HepG2 (cell line): ENCODE measurements around the gene TCFL5. TPM values are rescaled to one million over a fixed set of nuclear protein-coding genes. Genes with fewer than 3 reads are reported as not detected.

Experiments
- ADNP ChIP-seq: sonication (generic); formaldehyde crosslinking; IDR thresholded peaks from 2 replicates; pipeline ENCODE4 v1.4.0; 2020; ENCODE audit warnings: missing genetic modification reagents
- AGO2 ChIP-seq: fragments of 200-400 bp; formaldehyde crosslinking; optimal IDR thresholded peaks from 2 replicates; pipeline ENCODE3; 2017; ENCODE audit warnings: mild to moderate bottlenecking, low read depth, low read length, moderate library complexity
- ARNTL ChIP-seq: sonication (generic); formaldehyde crosslinking; IDR thresholded peaks from 2 replicates; pipeline ENCODE4 v1.4.0; 2020; ENCODE audit warnings: mild to moderate bottlenecking, missing genetic modification reagents
- ATM ChIP-seq: fragments of 450-650 bp; IDR thresholded peaks from 2 replicates; pipeline ENCODE4 v1.7.1; 2017; ENCODE audit warnings: mild to moderate bottlenecking, borderline replicate concordance
- HIVEP1 ChIP-seq: sonication (generic); formaldehyde crosslinking; IDR thresholded peaks from 2 replicates; pipeline ENCODE4 v1.4.0; 2020; ENCODE audit warnings: mild to moderate bottlenecking, missing genetic modification reagents
- RELA ChIP-seq: sonication (generic); formaldehyde crosslinking; IDR thresholded peaks from 2 replicates; pipeline ENCODE4 v1.4.0; 2020; ENCODE audit warnings: missing genetic modification reagents
- SIX4 ChIP-seq: sonication (generic); formaldehyde crosslinking; IDR thresholded peaks from 2 replicates; pipeline ENCODE4 v1.4.0; 2020; ENCODE audit warnings: missing genetic modification reagents
- SKI ChIP-seq: fragments of 450-650 bp; IDR thresholded peaks from one replicate; pipeline ENCODE4 v1.6.1; 2018; ENCODE audit warnings: mild to moderate bottlenecking; ENCODE audit not compliant: partially characterized antibody
- SOX13 ChIP-seq, 3 experiments: fragments of 450-650 bp in 1 of 3; sonication (generic) in 1 of 3; formaldehyde crosslinking in 1 of 3; IDR thresholded peaks in 2 of 3; conservative IDR thresholded peaks in 1 of 3; 2 replicates each; pipeline versions ENCODE4 v1.5.0 to v1.6.1; 2016 to 2020; ENCODE audit warnings: antibody characterized with exemption in 1 of 3, mild to moderate bottlenecking in 1 of 3, missing compliant biosample characterization in 1 of 3, missing genetic modification reagents in 1 of 3, moderate library complexity in 1 of 3
- TAF15 ChIP-seq: fragments of 200-400 bp; formaldehyde crosslinking; IDR thresholded peaks from one replicate; pipeline ENCODE4 v1.6.1; 2018; ENCODE audit warnings: mild to moderate bottlenecking, low read depth, low read length; ENCODE audit not compliant: poor library complexity, severe bottlenecking
- XRCC5 ChIP-seq: fragments of 200-400 bp; formaldehyde crosslinking; optimal IDR thresholded peaks from 2 replicates; pipeline ENCODE3; 2017; ENCODE audit warnings: mild to moderate bottlenecking, low read length
- ZNF17 ChIP-seq: sonication (generic); formaldehyde crosslinking; IDR thresholded peaks from 2 replicates; pipeline ENCODE4 v1.5.0; 2020; ENCODE audit warnings: mild to moderate bottlenecking, missing genetic modification reagents
- ZNF264 ChIP-seq: sonication (generic); formaldehyde crosslinking; IDR thresholded peaks from 2 replicates; pipeline ENCODE4 v1.4.0; 2020; ENCODE audit warnings: missing genetic modification reagents
- ZNF326 ChIP-seq: sonication (generic); formaldehyde crosslinking; IDR thresholded peaks from 2 replicates; pipeline ENCODE4 v1.4.0; 2020; ENCODE audit warnings: missing genetic modification reagents, borderline replicate concordance
- ZNF333 ChIP-seq: sonication (generic); formaldehyde crosslinking; IDR thresholded peaks from 2 replicates; pipeline ENCODE4 v1.4.0; 2020; ENCODE audit warnings: mild to moderate bottlenecking, missing genetic modification reagents, borderline replicate concordance
- ZNF432 ChIP-seq: sonication (generic); formaldehyde crosslinking; IDR thresholded peaks from 2 replicates; pipeline ENCODE4 v1.5.0; 2020; ENCODE audit warnings: missing genetic modification reagents, mild to moderate bottlenecking, borderline replicate concordance
- ZNF441 ChIP-seq: sonication (generic); formaldehyde crosslinking; IDR thresholded peaks from 2 replicates; pipeline ENCODE4 v1.7.0; 2021; ENCODE audit warnings: missing genetic modification reagents, borderline replicate concordance
- ZNF7 ChIP-seq: IDR thresholded peaks from 2 replicates; pipeline ENCODE4 v1.6.1; 2016; ENCODE audit warnings: missing biosample characterization, missing genetic modification reagents
- ZNF749 ChIP-seq: sonication (generic); formaldehyde crosslinking; IDR thresholded peaks from 2 replicates; pipeline ENCODE4 v1.8.0; 2022; ENCODE audit warnings: mild to moderate bottlenecking, missing genetic modification reagents, moderate library complexity, borderline replicate concordance
- polyA plus RNA-seq, 8 experiments: library from polyadenylated mRNA; depleted of rRNA in 3 of 8; stranded (reverse) in 7 of 8; unstranded in 1 of 8; fragments of >200 nt; fragmentation: Illumina TruSeq in 4 of 8; extraction: Trizol in 4 of 8; gene quantifications; 2 replicates each; pipeline versions ENCODE4 v1.2.1 to v1.2.3, GENCODE V29; 2011 to 2016; ENCODE audit warnings: low read depth in 4 of 8, missing spikeins in 1 of 8, mixed read lengths in 1 of 8; ENCODE audit not compliant: insufficient read depth in 1 of 8
- total RNA-seq, 5 experiments: library from RNA; depleted of rRNA; stranded (reverse); fragments of >200 nt; fragmentation: Illumina TruSeq; extraction: Trizol; gene quantifications; 2 replicates each; pipeline ENCODE4 v1.2.3, GENCODE V29; 2016; ENCODE audit warnings: low read depth in 1 of 5
- TF ChIP-seq, protein P1 (sequence below): sonication (generic); formaldehyde crosslinking; IDR thresholded peaks from 2 replicates; pipeline ENCODE4 v1.4.0; 2020; ENCODE audit warnings: missing genetic modification reagents
- TF ChIP-seq, protein P2 (sequence below): sonication (generic); formaldehyde crosslinking; IDR thresholded peaks from 2 replicates; pipeline ENCODE4 v1.8.0; 2022; ENCODE audit warnings: mild to moderate bottlenecking, missing genetic modification reagents
- TF ChIP-seq, protein P3 (sequence below), 2 experiments: fragments of 450-650 bp in 1 of 2; sonication (generic) in 1 of 2; formaldehyde crosslinking; IDR thresholded peaks; 2 replicates each; pipeline versions ENCODE4 v1.5.0 to v1.8.0; 2020 to 2022; ENCODE audit warnings: mild to moderate bottlenecking in 1 of 2, missing genetic modification reagents in 1 of 2
- TF ChIP-seq, protein P4 (sequence below): sonication (generic); formaldehyde crosslinking; IDR thresholded peaks from 2 replicates; pipeline ENCODE4 v1.9.0; 2021; ENCODE audit warnings: missing genetic modification reagents, mild to moderate bottlenecking, borderline replicate concordance

Gene TCFL5
- total and polyA plus RNA-seq, 2 of the 13 experiments (the other 11 are each of a cell fraction or from before 2014, with no cell fraction given) = 14.8 to 20.0 TPM

DNA sequence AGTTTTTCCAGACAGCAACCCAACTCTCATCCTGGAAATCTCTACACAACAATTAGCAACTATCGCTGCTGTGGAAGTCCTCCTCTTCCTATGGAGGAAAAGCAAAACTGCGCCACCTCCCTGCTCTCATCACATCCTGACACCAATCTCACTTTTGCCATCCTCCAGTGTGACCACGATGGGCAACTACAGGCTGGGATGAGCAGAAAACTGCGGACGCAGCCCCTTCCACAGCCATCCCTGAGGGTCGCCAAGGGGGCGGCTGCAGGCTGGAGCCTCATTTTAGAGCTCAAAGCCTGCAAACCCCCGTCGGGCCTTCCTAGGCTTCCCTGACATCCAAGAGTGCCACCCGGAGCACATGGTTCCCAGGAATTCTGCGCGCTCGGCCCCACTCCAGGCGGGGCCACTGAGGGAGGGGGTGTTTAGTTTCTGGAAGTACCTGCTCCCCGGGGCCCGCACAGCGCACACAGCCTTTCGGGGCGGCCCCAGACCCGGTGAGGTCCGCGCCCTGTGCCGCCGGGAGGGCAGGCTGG lies 1.2 kb downstream of the TCFL5 start (continued):
- TF ChIP-seq, protein P1, sequence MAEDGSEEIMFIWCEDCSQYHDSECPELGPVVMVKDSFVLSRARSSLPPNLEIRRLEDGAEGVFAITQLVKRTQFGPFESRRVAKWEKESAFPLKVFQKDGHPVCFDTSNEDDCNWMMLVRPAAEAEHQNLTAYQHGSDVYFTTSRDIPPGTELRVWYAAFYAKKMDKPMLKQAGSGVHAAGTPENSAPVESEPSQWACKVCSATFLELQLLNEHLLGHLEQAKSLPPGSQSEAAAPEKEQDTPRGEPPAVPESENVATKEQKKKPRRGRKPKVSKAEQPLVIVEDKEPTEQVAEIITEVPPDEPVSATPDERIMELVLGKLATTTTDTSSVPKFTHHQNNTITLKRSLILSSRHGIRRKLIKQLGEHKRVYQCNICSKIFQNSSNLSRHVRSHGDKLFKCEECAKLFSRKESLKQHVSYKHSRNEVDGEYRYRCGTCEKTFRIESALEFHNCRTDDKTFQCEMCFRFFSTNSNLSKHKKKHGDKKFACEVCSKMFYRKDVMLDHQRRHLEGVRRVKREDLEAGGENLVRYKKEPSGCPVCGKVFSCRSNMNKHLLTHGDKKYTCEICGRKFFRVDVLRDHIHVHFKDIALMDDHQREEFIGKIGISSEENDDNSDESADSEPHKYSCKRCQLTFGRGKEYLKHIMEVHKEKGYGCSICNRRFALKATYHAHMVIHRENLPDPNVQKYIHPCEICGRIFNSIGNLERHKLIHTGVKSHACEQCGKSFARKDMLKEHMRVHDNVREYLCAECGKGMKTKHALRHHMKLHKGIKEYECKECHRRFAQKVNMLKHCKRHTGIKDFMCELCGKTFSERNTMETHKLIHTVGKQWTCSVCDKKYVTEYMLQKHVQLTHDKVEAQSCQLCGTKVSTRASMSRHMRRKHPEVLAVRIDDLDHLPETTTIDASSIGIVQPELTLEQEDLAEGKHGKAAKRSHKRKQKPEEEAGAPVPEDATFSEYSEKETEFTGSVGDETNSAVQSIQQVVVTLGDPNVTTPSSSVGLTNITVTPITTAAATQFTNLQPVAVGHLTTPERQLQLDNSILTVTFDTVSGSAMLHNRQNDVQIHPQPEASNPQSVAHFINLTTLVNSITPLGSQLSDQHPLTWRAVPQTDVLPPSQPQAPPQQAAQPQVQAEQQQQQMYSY = no peak
- TF ChIP-seq ATM = no peak
- peak; percentile 38 for TF ChIP-seq AGO2
- TF ChIP-seq, protein P2, sequence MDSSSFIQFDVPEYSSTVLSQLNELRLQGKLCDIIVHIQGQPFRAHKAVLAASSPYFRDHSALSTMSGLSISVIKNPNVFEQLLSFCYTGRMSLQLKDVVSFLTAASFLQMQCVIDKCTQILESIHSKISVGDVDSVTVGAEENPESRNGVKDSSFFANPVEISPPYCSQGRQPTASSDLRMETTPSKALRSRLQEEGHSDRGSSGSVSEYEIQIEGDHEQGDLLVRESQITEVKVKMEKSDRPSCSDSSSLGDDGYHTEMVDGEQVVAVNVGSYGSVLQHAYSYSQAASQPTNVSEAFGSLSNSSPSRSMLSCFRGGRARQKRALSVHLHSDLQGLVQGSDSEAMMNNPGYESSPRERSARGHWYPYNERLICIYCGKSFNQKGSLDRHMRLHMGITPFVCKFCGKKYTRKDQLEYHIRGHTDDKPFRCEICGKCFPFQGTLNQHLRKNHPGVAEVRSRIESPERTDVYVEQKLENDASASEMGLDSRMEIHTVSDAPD (CRISPR knock-in tag) = no peak
- no peak for TF ChIP-seq SKI
- TF ChIP-seq, protein P3, sequence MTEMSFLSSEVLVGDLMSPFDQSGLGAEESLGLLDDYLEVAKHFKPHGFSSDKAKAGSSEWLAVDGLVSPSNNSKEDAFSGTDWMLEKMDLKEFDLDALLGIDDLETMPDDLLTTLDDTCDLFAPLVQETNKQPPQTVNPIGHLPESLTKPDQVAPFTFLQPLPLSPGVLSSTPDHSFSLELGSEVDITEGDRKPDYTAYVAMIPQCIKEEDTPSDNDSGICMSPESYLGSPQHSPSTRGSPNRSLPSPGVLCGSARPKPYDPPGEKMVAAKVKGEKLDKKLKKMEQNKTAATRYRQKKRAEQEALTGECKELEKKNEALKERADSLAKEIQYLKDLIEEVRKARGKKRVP (CRISPR knock-in tag; IDR thresholded peaks at IDR 0.05) = no peak
- 0 out of 2 replicates have a peak, but pooled peaks have one; percentile 20 for TF ChIP-seq ZNF264
- no peak for TF ChIP-seq RELA (CRISPR knock-in tag)
- TF ChIP-seq ZNF432 (CRISPR knock-in tag) = no peak
- TF ChIP-seq ZNF333 (CRISPR knock-in tag) = no peak
- peak; percentile 74 for TF ChIP-seq XRCC5
- no peak for TF ChIP-seq TAF15
- no peak for TF ChIP-seq SOX13 (IDR thresholded peaks at IDR 0.05)
- no peak for TF ChIP-seq SOX13 (CRISPR knock-in tag; conservative IDR thresholded peaks at IDR 0.05 in 1 of 2, IDR thresholded peaks at IDR 0.05 in 1 of 2)
- TF ChIP-seq ARNTL (CRISPR knock-in tag) = no peak
- TF ChIP-seq ZNF326 = no peak
- TF ChIP-seq ZNF749 (CRISPR knock-in tag) = no peak
- TF ChIP-seq ZNF17 (CRISPR knock-in tag) = no peak
- TF ChIP-seq ZNF441 = 0 out of 2 replicates have a peak, but pooled peaks have one; percentile 25
- TF ChIP-seq HIVEP1 (CRISPR knock-in tag) = peak; percentile 46; the same call in 1 of the 2 replicates
- TF ChIP-seq, protein P4, sequence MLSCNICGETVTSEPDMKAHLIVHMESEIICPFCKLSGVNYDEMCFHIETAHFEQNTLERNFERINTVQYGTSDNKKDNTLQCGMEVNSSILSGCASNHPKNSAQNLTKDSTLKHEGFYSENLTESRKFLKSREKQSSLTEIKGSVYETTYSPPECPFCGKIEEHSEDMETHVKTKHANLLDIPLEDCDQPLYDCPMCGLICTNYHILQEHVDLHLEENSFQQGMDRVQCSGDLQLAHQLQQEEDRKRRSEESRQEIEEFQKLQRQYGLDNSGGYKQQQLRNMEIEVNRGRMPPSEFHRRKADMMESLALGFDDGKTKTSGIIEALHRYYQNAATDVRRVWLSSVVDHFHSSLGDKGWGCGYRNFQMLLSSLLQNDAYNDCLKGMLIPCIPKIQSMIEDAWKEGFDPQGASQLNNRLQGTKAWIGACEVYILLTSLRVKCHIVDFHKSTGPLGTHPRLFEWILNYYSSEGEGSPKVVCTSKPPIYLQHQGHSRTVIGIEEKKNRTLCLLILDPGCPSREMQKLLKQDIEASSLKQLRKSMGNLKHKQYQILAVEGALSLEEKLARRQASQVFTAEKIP (CRISPR knock-in tag) = no peak
- TF ChIP-seq ZNF7 (CRISPR knock-in tag) = no peak
- no peak for TF ChIP-seq ADNP (CRISPR knock-in tag)
- TF ChIP-seq SIX4 (CRISPR knock-in tag) = no peak
